RWPE1 (cell line): Measurements from ENCODE around the gene SF3B6.

ENCODE experiments used
- CTCF ChIA-PET: fragments of 350-600 bp; sonication (Branson Sonifier 250); formaldehyde crosslinking; extraction: SDS; loops from one replicate; lab custom pipeline; 2021; lab: Yijun Ruan, JAX
- POLR2A ChIA-PET: fragments of 400-600 bp; formaldehyde crosslinking; extraction: SDS; loops from one replicate; lab custom pipeline; 2020; ENCODE audit warnings: antibody characterized with exemption; ENCODE audit not compliant: low non-redundant PET; lab: Yijun Ruan, JAX
- DNase-seq: peaks from one replicate; pipeline ENCODE4 v3.0.0; 2012; ENCODE audit warnings: low spot score
- H3K27ac ChIP-seq: fragments of 450-650 bp; 2 replicates; pipeline ENCODE4 v1.5.1; 2017
- CTCF ChIP-seq: fragments of 450-650 bp; conservative IDR thresholded peaks from 2 replicates; pipeline ENCODE4 v1.5.1; 2017; ENCODE audit warnings: low read depth, mild to moderate bottlenecking

Gene SF3B6

GRCh38 chr2:24073816-24074215 is 2.3 kb downstream of the SF3B6 start:
- no peak for TF ChIP-seq CTCF
- DNase-seq, result no peak
- ChIA-PET POLR2A (no interaction called here), CTCF (no interaction called here)
- no peak overlapping the region for H3K27ac ChIP-seq

- CTCF ChIA-PET, result no interaction called here
- H3K27ac ChIP-seq, result no peak overlapping the region
- no peak for TF ChIP-seq CTCF
- no peak for DNase-seq
- POLR2A ChIA-PET, result no interaction called here
Observed at GRCh38 chr2:24072259-24072658, 3.9 kb downstream of the SF3B6 start.

GRCh38 chr2:24065341-24065740 is 10.8 kb downstream of the SF3B6 start:
- TF ChIP-seq CTCF, result no peak
- DNase-seq, result no peak
- POLR2A ChIA-PET, result no interaction called here
- CTCF ChIA-PET, result interaction anchor here (0.6 kb wide), 1 partner anchor 274 kb away, joined by 5 read pairs; no protein-coding TSS in a partner anchor
- H3K27ac ChIP-seq, result no peak overlapping the region

- POLR2A ChIA-PET, result no interaction called here
- no peak for DNase-seq
- CTCF ChIA-PET, result no interaction called here
- TF ChIP-seq CTCF, result no peak
- H3K27ac ChIP-seq, result no peak overlapping the region
Observed at GRCh38 chr2:24058564-24059271, 17.4 kb downstream of the SF3B6 start.

- DNase-seq, result no peak
- CTCF ChIA-PET, result interaction anchor here (0.6 kb wide), 1 partner anchor 65 kb away, joined by 3 read pairs; no protein-coding TSS in a partner anchor
- no peak overlapping the region for H3K27ac ChIP-seq
- no peak for TF ChIP-seq CTCF
- POLR2A ChIA-PET, result no interaction called here
Observed at GRCh38 chr2:24055750-24056149, 20.4 kb downstream of the SF3B6 start.

GRCh38 chr2:24054366-24055010 is 21.6 kb downstream of the SF3B6 start:
- no peak overlapping the region for H3K27ac ChIP-seq
- no peak for TF ChIP-seq CTCF
- CTCF ChIA-PET, result interaction anchor here (0.6 kb wide), 1 partner anchor 230 kb away, joined by 3 read pairs; no protein-coding TSS in a partner anchor
- POLR2A ChIA-PET, result no interaction called here
- no peak for DNase-seq
